ENCODE data around the gene ALPK3.
"Not testable (repeated sequence)": the region's sequence is repeated elsewhere in the genome, so short reads cannot be mapped to it uniquely, and the experiment has no call there.

ALPK3 gene

DNA sequence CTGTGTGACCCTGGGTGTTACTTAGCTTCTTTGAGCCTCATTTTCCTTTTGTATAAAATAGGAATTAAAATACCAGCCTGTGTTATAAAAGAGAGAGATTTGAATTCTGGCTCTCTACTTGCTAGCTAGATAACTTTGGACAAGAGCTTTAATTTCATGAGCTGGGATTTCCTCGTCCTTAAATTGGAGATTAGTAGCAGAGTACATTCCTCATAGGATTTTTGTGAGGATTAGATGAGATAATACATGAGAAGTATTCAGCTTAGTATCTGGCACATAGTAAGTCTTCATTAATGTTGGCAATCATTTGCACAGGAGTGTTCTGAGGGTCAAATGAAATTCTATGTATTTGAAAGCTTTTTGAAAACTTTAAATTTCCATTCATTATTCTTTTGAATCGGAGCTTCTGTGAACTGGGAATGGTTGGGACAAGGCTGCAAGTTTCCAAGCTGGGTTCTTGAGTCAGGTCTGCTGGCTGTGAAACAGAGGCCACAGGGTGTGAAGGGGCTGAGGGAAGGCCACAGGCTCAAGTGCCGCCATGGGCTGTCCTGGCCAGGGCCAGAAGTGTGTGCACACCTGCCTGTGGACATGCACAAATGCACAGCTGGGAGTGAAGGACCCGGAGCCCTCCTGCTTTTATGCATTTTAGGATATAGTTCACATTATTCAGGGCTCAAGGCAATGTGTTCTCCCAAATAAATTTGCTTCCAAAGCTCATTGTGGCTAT is 17.2 kb downstream of the ALPK3 start:
- Histone ChIP-seq H3K9me3 (ENCODE audit: insufficient read depth, low read depth, low read length) (no peaks in the 10 kb centered on the region), H3K27me3 (ENCODE audit: insufficient read depth, low read length) (no peaks in the 10 kb centered on the region), H3K9ac (ENCODE audit: low read depth, low read length) (no peak overlapping the region), H3K4me1 (ENCODE audit: insufficient read depth, low read length) (no peaks in the 10 kb centered on the region), H3K4me3 (ENCODE audit: low read length) (no peak overlapping the region), H3K27ac (ENCODE audit: low read depth, low read length) (no peak overlapping the region), H3K36me3 (ENCODE audit: insufficient read depth, low read length) (peaks cover 26% of the 10 kb centered on the region)
- 92% methylated on average over 4 of the region's 4 CpGs for WGBS

DNA sequence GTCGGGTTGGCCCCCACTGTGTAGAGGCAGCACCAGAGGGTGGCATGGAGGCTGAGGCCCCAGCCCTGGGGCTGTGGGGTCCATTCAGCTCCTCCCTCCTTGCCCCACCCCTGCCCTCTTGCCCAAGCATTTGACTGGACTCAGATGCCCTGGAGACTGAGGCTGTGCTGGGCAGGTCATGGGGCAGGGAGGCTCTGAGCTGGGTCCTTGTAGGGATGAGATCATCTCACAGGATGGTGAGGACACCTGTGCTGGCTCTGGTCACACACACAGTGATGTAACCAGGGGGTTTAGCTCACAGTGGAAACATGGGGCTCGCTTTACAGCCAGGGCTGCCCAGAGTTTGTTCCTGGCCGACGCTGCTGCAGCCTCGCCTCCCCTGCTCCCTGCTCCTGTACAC is 17.8 kb downstream of the ALPK3 start:
- Histone ChIP-seq H3K9me3 (ENCODE audit: insufficient read depth, low read depth, low read length) (no peaks in the 10 kb centered on the region), H3K36me3 (ENCODE audit: insufficient read depth, low read length) (peaks cover 22% of the 10 kb centered on the region), H3K27ac (ENCODE audit: low read depth, low read length) (no peak overlapping the region), H3K4me1 (ENCODE audit: insufficient read depth, low read length) (no peaks in the 10 kb centered on the region), H3K9ac (ENCODE audit: low read depth, low read length) (no peak overlapping the region), H3K27me3 (ENCODE audit: insufficient read depth, low read length) (no peaks in the 10 kb centered on the region), H3K4me3 (ENCODE audit: low read length) (no peak overlapping the region)
- WGBS = 95% methylated on average over 5 of the region's 5 CpGs

DNA sequence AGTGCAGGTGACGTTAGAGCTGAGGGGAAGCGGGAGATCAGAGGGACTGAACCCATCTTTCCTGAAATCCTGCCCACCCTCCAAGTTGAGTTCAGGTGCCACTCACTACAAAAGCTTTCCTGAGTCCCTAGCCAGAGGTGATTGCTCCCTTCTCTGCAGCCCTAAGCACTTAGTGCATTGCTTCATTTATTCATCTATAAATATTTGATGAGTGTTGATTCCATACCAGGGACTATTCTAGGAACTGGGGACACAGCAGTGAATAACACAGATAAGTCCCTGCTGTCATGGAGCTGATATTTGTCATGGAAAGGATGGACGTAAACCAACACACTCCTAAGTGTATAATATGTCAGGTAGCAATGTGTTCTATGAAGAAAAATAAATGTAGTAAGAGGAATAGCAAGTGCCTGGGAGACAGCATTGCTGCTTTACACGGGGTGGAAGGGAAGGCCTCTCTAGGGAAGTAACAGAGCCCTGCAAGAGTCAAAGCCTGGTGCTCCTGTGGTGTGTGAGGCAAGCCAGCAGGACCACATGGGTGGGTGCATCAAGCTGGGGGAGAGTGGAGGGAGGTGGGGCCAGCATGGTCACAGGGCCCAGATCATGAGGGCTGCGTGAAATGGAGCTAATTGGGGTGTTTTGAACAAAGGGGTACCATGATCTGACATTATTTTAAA is 18.6 kb downstream of the ALPK3 start:
- WGBS = 94% methylated on average over 5 of the region's 5 CpGs
- Histone ChIP-seq H3K4me3 (ENCODE audit: low read length) (no peak overlapping the region), H3K27me3 (ENCODE audit: insufficient read depth, low read length) (no peaks in the 10 kb centered on the region), H3K27ac (ENCODE audit: low read depth, low read length) (no peak overlapping the region), H3K4me1 (ENCODE audit: insufficient read depth, low read length) (no peaks in the 10 kb centered on the region), H3K9me3 (ENCODE audit: insufficient read depth, low read depth, low read length) (no peaks in the 10 kb centered on the region), H3K9ac (ENCODE audit: low read depth, low read length) (no peak overlapping the region), H3K36me3 (ENCODE audit: insufficient read depth, low read length) (peaks cover 27% of the 10 kb centered on the region)

DNA sequence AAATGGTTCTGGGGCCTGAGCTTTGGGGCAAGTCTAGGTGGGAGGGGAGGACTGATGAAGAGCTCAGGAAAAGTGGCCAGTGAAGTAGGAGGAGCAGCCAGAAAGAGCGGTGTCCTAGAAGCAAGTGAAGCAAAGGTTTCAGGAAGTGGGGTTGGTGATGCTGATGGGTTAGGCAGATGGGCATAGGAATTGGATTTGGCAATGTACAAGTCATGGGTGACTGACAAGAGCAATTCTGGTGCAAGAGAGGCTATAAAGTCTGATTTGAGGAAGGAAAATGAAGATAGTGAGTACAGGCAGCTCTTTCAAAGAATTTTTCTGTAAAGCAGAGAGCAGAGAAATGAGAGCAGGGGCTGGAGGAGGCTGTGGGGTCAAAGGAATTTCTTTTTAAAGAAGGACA is 19.7 kb downstream of the ALPK3 start:
- 93% methylated on average over 1 of the region's 1 CpG for WGBS
- Histone ChIP-seq H3K27ac (ENCODE audit: low read depth, low read length) (no peak overlapping the region), H3K27me3 (ENCODE audit: insufficient read depth, low read length) (no peaks in the 10 kb centered on the region)

DNA sequence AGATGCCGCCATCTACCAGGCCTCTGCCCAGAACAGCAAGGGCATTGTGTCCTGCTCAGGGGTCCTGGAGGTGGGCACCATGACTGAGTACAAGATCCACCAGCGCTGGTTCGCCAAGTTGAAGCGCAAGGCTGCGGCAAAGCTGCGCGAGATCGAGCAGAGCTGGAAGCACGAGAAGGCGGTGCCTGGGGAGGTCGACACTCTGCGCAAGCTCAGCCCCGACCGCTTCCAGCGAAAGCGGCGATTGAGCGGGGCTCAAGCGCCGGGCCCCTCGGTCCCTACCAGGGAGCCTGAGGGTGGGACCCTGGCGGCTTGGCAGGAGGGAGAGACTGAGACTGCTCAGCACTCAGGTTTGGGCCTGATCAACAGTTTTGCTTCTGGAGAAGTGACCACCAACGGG is 22.6 kb downstream of the ALPK3 start:
- WGBS = 96% methylated on average over 23 of the region's 23 CpGs

More for the DNA sequence above, 19.7 kb downstream of the ALPK3 start:
- no peak overlapping the region for H3K4me3 ChIP-seq (ENCODE audit: low read length)
- H3K36me3 ChIP-seq (ENCODE audit: insufficient read depth, low read length) = peaks cover 24% of the 10 kb centered on the region
- H3K9ac ChIP-seq (ENCODE audit: low read depth, low read length) = no peak overlapping the region
- H3K4me1 ChIP-seq (ENCODE audit: insufficient read depth, low read length) = no peaks in the 10 kb centered on the region
- no peaks in the 10 kb centered on the region for H3K9me3 ChIP-seq (ENCODE audit: insufficient read depth, low read depth, low read length)

DNA sequence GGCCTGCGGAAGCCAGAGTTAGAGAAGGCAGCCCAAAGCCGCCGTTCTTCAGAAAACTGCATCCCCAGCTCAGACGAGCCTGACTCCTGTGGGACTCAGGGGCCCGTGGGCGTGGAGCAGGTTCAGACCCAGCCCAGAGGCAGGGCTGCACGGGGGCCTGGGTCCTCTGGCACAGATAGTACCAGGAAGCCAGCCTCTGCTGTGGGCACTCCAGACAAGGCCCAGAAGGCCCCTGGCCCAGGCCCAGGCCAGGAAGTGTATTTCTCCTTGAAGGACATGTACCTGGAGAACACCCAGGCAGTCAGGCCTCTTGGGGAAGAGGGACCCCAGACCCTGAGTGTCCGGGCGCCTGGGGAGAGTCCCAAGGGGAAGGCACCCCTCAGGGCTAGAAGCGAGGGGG is 23.1 kb downstream of the ALPK3 start:
- no peaks in the 10 kb centered on the region for H3K9me3 ChIP-seq (ENCODE audit: insufficient read depth, low read depth, low read length)
- H3K9ac ChIP-seq (ENCODE audit: low read depth, low read length) = no peak overlapping the region
- no peaks in the 10 kb centered on the region for H3K27me3 ChIP-seq (ENCODE audit: insufficient read depth, low read length)
- H3K4me1 ChIP-seq (ENCODE audit: insufficient read depth, low read length) = no peaks in the 10 kb centered on the region
- no peak overlapping the region for H3K27ac ChIP-seq (ENCODE audit: low read depth, low read length)
- WGBS = 93% methylated on average over 10 of the region's 10 CpGs
- H3K36me3 ChIP-seq (ENCODE audit: insufficient read depth, low read length) = peaks cover 11% of the 10 kb centered on the region
- no peak overlapping the region for H3K4me3 ChIP-seq (ENCODE audit: low read length)

More for the DNA sequence above, 22.6 kb downstream of the ALPK3 start:
- Histone ChIP-seq H3K36me3 (ENCODE audit: insufficient read depth, low read length) (peaks cover 11% of the 10 kb centered on the region), H3K27me3 (ENCODE audit: insufficient read depth, low read length) (no peaks in the 10 kb centered on the region), H3K9ac (ENCODE audit: low read depth, low read length) (no peak overlapping the region), H3K4me1 (ENCODE audit: insufficient read depth, low read length) (no peaks in the 10 kb centered on the region), H3K4me3 (ENCODE audit: low read length) (no peak overlapping the region), H3K9me3 (ENCODE audit: insufficient read depth, low read depth, low read length) (no peaks in the 10 kb centered on the region), H3K27ac (ENCODE audit: low read depth, low read length) (no peak overlapping the region)

DNA sequence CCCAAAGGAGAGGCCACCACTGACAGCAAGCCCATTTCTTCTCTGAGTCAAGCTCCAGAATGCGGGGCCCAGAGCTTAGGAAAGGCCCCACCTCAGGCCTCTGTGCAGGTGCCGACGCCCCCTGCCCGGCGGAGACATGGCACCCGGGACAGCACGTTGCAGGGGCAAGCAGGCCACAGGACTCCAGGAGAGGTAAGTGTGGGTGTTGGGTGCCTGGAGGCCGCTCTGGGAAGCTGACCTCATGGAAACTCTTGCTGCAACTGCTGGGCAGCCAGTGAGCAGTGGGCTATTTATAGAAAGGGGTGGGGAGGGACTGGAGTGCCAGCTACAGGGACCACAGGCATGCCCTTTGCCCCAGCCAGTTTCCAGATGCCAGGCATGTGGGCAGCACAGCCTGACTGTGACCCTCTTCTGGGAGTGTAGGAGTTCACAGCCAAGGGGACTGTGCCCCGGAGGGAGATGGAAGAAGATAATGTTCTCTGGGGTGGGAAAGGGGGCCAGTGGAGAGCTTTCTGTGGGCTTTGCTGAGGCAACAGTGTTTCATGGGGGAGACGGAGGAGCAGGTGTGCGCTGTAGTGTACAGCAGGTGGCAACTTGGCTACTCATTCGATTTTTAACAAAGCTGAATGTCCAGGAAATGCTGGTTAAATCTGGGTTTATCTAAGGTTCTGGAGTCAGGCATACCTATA is 23.7 kb downstream of the ALPK3 start:
- Histone ChIP-seq H3K36me3 (ENCODE audit: insufficient read depth, low read length) (peaks cover 11% of the 10 kb centered on the region), H3K27me3 (ENCODE audit: insufficient read depth, low read length) (no peaks in the 10 kb centered on the region), H3K4me1 (ENCODE audit: insufficient read depth, low read length) (no peaks in the 10 kb centered on the region), H3K27ac (ENCODE audit: low read depth, low read length) (no peak overlapping the region), H3K9ac (ENCODE audit: low read depth, low read length) (no peak overlapping the region), H3K4me3 (ENCODE audit: low read length) (no peak overlapping the region), H3K9me3 (ENCODE audit: insufficient read depth, low read depth, low read length) (no peaks in the 10 kb centered on the region)
- WGBS = 94% methylated on average over 12 of the region's 12 CpGs

DNA sequence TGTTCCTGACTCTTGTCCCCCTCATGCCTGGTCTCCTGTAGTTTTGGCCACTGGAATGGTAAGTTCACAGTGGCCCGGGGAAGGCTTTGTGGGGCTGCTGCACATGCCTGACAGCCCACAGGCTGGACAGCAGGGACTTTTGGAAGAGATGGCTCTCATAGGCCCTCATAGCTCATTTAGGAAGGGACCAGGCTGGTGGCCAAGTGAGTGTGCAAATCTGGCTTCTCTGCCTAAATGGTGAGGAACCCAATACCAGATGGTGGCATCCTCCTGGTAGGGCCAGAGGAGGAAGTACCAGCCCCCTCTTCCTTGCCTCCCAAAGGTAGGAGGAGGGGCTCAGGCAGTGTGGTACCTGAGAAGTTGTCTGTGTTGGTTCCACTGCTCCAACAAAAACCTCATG is 25.6 kb downstream of the ALPK3 start:
- Histone ChIP-seq H3K36me3 (ENCODE audit: insufficient read depth, low read length) (peaks cover 11% of the 10 kb centered on the region), H3K27ac (ENCODE audit: low read depth, low read length) (no peak overlapping the region), H3K9me3 (ENCODE audit: insufficient read depth, low read depth, low read length) (peaks cover 8% of the 10 kb centered on the region; the same call in 1 of the 2 replicates), H3K4me3 (ENCODE audit: low read length) (no peak overlapping the region), H3K4me1 (ENCODE audit: insufficient read depth, low read length) (no peaks in the 10 kb centered on the region), H3K9ac (ENCODE audit: low read depth, low read length) (no peak overlapping the region), H3K27me3 (ENCODE audit: insufficient read depth, low read length) (no peaks in the 10 kb centered on the region)
- WGBS = 97% methylated on average over 1 of the region's 1 CpG

DNA sequence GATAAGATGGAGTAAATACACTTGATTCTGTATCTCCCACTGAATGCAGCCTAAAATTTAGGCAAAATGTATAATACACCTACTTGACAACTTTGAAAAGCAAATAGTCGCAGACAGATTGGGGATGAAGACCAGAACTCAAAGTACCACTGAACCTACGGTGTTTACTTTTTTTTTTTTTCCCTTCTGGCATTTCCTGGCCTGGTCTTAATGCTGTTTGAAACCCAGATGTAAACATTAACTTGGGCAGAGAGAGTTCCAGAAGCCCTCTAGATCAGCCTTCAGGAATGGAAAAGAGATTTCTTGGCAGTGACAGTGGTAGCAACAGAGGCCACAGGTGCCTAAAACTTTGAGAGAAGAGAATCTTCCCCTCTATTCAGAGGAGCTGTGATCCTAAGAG is 27.8 kb downstream of the ALPK3 start:
- Histone ChIP-seq H3K27ac (ENCODE audit: low read depth, low read length) (no peak overlapping the region), H3K9me3 (ENCODE audit: insufficient read depth, low read depth, low read length) (peaks cover 8% of the 10 kb centered on the region; the same call in 1 of the 2 replicates), H3K27me3 (ENCODE audit: insufficient read depth, low read length) (no peaks in the 10 kb centered on the region), H3K36me3 (ENCODE audit: insufficient read depth, low read length) (peaks cover 10% of the 10 kb centered on the region), H3K4me3 (ENCODE audit: low read length) (no peak overlapping the region), H3K9ac (ENCODE audit: low read depth, low read length) (no peak overlapping the region), H3K4me1 (ENCODE audit: insufficient read depth, low read length) (no peaks in the 10 kb centered on the region)
- WGBS = 96% methylated on average over 2 of the region's 2 CpGs

DNA sequence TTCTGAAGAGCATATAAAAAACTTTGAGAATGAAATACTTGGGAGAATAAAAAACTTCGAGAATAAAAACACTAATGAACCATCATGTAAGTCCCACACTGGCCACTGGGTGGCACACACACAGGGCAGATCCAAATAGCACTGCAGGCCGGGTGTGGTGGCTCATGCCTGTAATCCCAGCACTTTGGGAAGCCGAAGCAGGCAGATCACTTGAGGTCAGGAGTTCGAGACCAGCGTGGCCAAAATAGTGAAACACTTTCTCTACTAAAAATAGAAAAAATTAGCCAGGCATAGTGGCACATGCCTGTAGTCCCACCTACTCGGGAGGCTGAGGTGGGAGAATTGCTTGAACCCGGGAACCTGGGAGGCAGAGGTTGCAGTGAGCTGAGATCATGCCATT is 28.5 kb downstream of the ALPK3 start:
- H3K4me1 ChIP-seq (ENCODE audit: insufficient read depth, low read length); H3K9ac ChIP-seq (ENCODE audit: low read depth, low read length); H3K4me3 ChIP-seq (ENCODE audit: low read length); H3K27ac ChIP-seq (ENCODE audit: low read depth, low read length); H3K27me3 ChIP-seq (ENCODE audit: insufficient read depth, low read length); H3K9me3 ChIP-seq (ENCODE audit: insufficient read depth, low read depth, low read length); H3K36me3 ChIP-seq (ENCODE audit: insufficient read depth, low read length): not testable (repeated sequence)
- WGBS = 85% methylated on average over 7 of the region's 7 CpGs

DNA sequence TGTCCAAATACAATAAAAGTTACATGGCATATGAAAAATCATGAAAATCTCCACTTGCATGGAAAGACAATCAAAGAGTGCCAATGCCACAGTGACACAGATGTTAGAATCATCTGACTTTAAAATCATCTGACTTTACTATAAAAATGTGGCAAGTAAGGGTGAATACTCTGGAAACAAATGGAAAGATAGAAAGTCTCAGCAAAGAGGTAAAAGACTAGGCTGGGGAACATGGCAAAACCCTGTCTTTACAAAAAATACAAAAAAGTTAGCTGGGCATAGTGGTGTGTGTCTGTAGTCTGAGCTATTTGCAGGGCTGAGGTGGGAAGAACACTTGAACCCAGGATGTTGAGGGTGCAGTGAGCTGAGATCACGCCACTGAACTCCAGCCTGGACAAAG is 29.1 kb downstream of the ALPK3 start:
- Histone ChIP-seq H3K4me1 (ENCODE audit: insufficient read depth, low read length) (no peaks in the 10 kb centered on the region), H3K27ac (ENCODE audit: low read depth, low read length) (no peak overlapping the region), H3K4me3 (ENCODE audit: low read length) (no peak overlapping the region), H3K9ac (ENCODE audit: low read depth, low read length) (no peak overlapping the region), H3K36me3 (ENCODE audit: insufficient read depth, low read length) (peaks cover 5% of the 10 kb centered on the region), H3K27me3 (ENCODE audit: insufficient read depth, low read length) (no peaks in the 10 kb centered on the region), H3K9me3 (ENCODE audit: insufficient read depth, low read depth, low read length) (peaks cover 8% of the 10 kb centered on the region; the same call in 1 of the 2 replicates)
- 100% methylated on average over 1 of the region's 1 CpG for WGBS
